Measurements from ENCODE around the gene TACSTD2. TPM values are rescaled to one million over a fixed set of nuclear protein-coding genes. Genes with fewer than 3 reads are reported as not detected.

The TACSTD2 gene
- total RNA-seq, 1 donor from 2014 or later = 5.0 TPM

- intact Hi-C loops (cut with DNase I) = no loop called here
These were observed 47.8 kb downstream of the TACSTD2 start for GRCh38 chr1:58529284-58529683.

GRCh38 chr1:58528518-58528917 lies 48.5 kb downstream of the TACSTD2 start:
- ATAC-seq (no peak), DNase-seq (ENCODE audit: low spot score) (no peak)
- intact Hi-C loops (cut with DNase I) = no loop called here

More at GRCh38 chr1:58529284-58529683, 47.8 kb downstream of the TACSTD2 start:
- no peak for DNase-seq (ENCODE audit: low spot score)
- ATAC-seq = no peak

Other genes starting within 250 kb of the TACSTD2 start
- gene OMA1, start 30.5 kb downstream of the TACSTD2 start, total RNA-seq = 40.2 TPM
- 48.4 TPM for gene MYSM1, start 122.8 kb upstream of the TACSTD2 start, total RNA-seq
- 179 TPM for gene JUN, start 206.8 kb upstream of the TACSTD2 start, total RNA-seq

All from sciatic nerve (tissue), 2 donors.